Cardiac fibroblast (primary cell): ENCODE results near the gene CDC42SE2.

ENCODE experiments used
- DNase-seq, 2 donors: peaks; one replicate each; pipeline versions ENCODE4 v3.0.0 to v3.0.0-alpha.2; 2010; ENCODE audit warnings: low read depth in 2 of 2
- H3K4me3 ChIP-seq, 2 donors: replicated peaks in 1 of 2; 1 replicate in 1 of 2; 2 replicates in 1 of 2; pipeline ENCODE4 v1.5.1; 2011; ENCODE audit warnings: low read depth in 2 of 2, low read length in 2 of 2, mild to moderate bottlenecking in 2 of 2, moderate library complexity in 1 of 2
- CTCF ChIP-seq: IDR thresholded peaks from one replicate; pipeline ENCODE4 v1.5.1; 2011; ENCODE audit warnings: low read depth, mild to moderate bottlenecking, low read length, inconsistent platforms

Gene CDC42SE2

GRCh38 chr5:131228646-131229045 is 35.2 kb upstream of the CDC42SE2 start:
- DNase-seq = no peak
- H3K4me3 ChIP-seq = no peak overlapping the region
- no peak for TF ChIP-seq CTCF

GRCh38 chr5:131229623-131230022 is 34.2 kb upstream of the CDC42SE2 start:
- TF ChIP-seq CTCF = no peak
- DNase-seq = no peak
- H3K4me3 ChIP-seq = no peak overlapping the region

- TF ChIP-seq CTCF = no peak
- H3K4me3 ChIP-seq = no peak overlapping the region
- DNase-seq = no peak
Observed at GRCh38 chr5:131230406-131230805, 33.4 kb upstream of the CDC42SE2 start.

- H3K4me3 ChIP-seq = no peak overlapping the region
- TF ChIP-seq CTCF = no peak
- no peak for DNase-seq
Observed at GRCh38 chr5:131239686-131240085, 24.2 kb upstream of the CDC42SE2 start.

- DNase-seq = peak; percentile 49 to 95
- TF ChIP-seq CTCF = no peak
- H3K4me3 ChIP-seq = no peak overlapping the region
Observed at GRCh38 chr5:131242728-131243255, 21.1 kb upstream of the CDC42SE2 start.

- no peak for TF ChIP-seq CTCF
Observed at GRCh38 chr5:131245312-131245711, 18.5 kb upstream of the CDC42SE2 start.

GRCh38 chr5:131245948-131246347 is 17.9 kb upstream of the CDC42SE2 start:
- TF ChIP-seq CTCF = no peak
- no peak for DNase-seq

More at GRCh38 chr5:131245312-131245711, 18.5 kb upstream of the CDC42SE2 start:
- no peak overlapping the region for H3K4me3 ChIP-seq
- DNase-seq = peak in 1 of 2 donors; percentile 14

More at GRCh38 chr5:131245948-131246347, 17.9 kb upstream of the CDC42SE2 start:
- no peak overlapping the region for H3K4me3 ChIP-seq
